Kidney tubule cell (primary cell): ENCODE results near the gene CHCHD6.
A peak's percentile ranks its signal among the peaks of the same experiment; 100 is the strongest.

Source experiments
- DNase-seq: peaks from one replicate; pipeline ENCODE4 v3.0.0-alpha.2; 2018; ENCODE audit warnings: low spot score

The CHCHD6 gene

DNA sequence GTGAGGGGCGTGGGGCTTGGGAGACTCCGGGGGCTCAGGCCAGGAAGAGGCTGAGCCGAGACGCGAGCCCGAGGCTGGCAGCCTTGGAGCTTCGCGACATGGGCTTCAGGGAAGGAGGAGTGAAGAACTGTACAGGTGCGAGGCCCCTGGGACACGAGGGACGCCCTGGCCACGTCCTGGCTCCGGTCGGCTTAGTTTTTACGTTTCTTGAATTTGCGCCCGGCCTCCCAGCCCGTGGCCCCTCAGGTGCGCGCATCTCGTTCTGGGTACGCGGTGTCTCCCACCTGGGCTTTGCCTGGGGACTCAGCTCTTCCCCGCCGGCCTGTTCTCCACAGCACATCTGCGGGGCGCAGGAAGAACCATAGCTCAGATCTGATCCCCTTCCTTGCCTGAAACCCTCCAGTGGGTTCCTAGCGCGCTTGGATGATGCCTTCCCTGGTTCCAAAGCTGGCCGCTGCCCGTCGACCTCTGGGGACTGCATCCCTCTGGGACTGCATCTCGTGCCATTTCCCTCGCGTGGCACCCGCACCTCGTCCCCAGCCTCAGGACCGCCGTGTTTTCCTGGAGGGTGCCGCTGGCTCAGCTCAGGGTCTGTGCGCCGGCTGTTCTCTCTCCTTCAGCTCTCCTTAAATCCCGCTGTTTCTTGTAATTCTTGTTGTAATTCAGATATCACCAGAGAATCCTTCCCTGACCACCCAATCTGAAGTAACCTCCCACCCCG, 614 bp downstream of the CHCHD6 start:
- DNase-seq, result peak; percentile 8

- no peak for DNase-seq
These were observed 2.6 kb downstream of the CHCHD6 start for GRCh38 chr3:126706631-126707030.

GRCh38 chr3:126711121-126711760, 7.2 kb downstream of the CHCHD6 start:
- DNase-seq, result no peak

DNA sequence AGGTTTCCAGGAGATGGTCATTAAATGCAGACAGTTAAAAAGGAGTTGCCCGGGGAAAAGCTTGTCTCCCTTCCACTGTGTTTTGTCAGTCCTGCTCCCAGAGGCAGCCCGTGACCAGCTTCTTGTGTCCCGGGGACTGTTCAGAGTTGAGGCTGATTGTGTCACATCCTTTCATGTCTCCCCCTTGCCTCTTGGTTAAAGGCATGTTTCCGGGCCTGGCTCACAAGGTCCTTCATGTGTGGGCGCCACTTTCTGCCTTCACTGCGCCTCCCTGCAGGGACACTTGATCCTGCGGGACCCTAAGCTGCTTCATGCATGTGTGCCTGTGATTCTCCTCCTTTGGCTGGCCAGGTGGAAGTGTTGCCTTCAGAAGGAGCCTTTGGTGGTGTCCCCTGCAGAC, 9.2 kb downstream of the CHCHD6 start:
- DNase-seq, result no peak

DNA sequence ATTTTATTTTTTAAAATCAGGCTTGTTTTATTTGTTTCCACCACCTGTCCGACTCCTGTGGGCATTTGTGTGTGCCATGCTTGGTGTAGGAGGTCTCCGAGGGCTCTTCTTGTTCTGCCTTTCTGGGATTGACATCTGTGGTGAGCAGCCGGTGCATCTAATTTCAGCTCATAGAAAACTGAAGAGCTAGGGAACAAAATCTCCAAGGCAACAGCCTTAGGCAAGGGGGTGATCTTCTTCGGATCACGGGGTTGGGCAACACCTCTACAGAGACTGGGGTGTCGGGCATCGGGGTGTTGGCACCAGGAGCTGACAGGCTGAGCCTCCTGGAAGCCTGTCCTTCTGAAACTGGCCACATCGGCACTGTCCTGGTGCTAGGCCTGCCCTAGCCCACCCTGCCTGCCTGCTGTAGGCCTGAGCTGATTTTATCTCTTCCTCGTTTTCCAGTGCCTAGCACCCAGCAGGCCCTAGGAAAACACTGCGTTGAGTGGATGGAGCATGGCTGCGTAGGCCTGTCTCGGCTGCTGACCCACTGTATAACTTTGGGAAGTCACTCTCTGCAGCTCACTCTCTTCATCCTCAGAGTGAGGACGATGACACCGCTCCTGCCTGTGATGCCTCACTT, 10.3 kb downstream of the CHCHD6 start:
- DNase-seq, result no peak

DNA sequence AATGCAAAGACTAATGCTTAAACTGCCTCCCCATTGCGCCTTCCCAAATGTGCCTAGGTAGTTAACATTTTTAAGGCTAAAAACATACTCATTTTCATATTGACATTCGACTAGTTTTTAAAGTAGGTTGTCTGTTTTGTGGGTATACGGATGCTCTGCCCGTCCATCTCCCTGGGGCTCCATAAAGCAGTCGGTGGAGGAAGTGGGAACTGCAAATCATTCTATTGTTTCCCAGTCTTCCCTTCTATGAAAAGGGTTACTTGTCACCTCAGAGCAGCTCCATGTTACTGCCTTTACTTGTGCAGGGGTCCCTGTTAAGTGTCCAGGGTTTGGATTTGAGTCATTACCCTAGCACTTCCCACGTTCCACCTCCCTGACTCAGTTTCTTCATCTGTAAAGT, 10.9 kb downstream of the CHCHD6 start:
- no peak for DNase-seq

GRCh38 chr3:126715432-126715831, 11.4 kb downstream of the CHCHD6 start:
- no peak for DNase-seq

DNA sequence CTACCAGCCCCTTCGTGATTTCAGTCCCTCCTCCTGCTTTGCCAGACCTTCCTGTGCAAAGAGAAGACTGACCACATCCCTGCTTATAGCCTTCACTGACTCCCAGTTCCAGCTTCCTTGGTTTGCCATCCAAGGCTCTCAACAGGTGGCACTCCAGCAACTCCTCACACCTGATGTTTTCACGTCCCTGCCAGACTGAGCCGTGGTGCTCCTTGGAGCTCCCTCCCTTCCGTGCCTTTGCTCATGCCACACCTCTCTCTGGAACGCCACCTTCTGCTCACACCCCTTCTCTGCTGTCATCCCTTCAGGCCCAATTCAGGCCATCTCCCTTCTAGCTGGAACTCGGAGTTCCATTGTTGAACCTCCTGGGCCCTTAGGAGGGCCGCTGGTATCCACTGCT, 12.0 kb downstream of the CHCHD6 start:
- no peak for DNase-seq

DNA sequence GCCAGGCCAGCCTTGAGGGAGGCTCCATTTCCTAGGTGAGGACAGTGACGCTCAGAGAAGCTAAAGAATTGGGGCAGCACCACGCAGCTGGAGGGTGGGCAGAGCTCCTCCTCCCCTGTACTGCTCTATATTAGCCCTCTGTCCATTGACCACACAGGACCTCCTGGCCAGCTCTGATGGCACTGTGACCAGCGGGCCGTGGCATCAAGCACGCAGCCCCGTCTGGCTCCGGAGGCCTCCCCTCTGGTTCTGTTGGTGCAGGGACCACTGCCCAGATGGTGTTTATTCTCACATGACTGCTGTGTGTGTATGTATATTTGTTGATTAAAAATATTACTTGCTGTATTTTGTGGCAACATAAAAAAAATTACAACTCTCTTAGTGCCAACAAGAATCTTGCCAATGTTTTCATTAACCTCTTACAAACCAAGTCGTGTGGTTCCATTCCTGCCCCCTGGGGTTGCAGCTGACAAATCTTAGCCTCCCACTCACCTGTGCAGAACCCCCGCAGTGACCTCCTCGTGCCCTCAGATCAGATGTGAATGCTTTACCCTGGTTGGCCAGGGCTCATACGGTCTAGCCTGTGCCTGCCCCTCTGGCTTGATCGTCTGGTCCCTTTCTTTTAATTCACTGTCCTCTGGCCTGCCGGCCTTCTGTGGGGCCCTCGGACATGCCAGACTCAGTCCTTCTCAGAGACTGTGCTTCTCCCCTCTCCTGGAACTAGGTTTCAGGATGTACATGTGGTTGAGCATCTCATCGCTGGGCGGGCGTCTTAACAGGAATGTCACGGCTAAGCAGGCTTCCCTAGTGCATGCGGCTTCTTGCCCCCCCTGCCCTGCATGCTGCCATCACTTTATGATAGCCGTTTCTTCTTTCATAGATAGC, 14.8 kb downstream of the CHCHD6 start:
- DNase-seq, result no peak

DNA sequence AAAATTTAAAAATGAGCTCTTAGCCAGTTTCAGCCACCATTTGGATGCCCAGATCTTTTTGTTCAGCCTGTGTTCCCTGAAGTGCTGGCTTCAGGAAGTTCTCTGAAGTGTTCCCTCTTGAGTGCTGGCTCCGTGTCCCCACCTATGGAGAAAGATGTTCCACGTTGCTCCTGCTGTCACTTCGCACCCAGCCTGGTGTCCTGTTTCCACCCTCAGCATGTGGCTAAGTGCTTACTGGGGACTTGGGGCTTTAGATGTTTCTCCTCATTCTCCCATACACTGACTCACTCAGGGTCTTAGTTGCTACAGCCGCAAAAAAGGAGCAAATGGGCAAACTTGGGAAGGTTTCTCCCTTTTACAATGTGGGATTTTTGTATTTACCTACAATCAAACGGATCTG, 16.6 kb downstream of the CHCHD6 start:
- DNase-seq, result no peak

DNA sequence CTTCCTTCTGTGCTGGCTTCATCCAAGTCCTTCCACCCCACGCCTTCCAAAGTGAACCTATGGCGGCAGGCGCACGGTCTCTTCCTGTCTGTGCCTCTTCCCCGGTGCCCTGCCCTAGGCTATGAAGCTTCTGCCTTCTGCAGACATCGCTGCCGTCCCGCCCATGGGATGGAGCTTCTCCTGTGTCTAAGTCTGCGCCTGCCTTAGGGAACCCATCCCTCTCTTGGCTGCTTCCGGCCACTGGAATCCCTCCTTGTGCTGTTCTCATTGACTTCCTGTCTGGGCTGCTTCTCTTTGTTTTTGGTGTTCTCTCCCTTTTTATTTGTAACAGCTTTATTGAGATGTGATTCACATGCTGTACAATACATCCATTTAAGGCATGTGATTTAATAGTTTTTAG, 17.2 kb downstream of the CHCHD6 start:
- no peak for DNase-seq

GRCh38 chr3:126723237-126723636, 19.2 kb downstream of the CHCHD6 start:
- DNase-seq, result no peak

GRCh38 chr3:126723801-126724200, 19.8 kb downstream of the CHCHD6 start:
- DNase-seq, result no peak

DNA sequence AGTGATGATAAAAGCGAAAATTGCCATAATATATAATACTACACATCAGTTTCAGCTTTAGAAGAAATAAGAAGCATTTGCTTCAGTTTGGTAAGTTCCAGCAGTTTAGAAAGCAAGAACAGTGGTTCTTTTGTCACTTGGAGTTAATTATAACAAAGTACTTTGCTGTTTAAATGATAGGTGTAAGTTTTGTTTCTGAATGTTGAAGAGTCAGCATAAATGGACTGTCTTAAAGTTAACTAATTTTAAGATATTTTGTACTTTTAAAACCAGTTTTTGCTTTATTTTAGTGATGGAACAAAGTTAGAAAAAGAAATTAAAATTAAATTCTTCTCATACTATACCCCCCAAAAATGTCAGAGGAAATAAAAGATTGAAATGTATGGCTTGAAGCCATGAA, 24.6 kb downstream of the CHCHD6 start:
- DNase-seq, result no peak

DNA sequence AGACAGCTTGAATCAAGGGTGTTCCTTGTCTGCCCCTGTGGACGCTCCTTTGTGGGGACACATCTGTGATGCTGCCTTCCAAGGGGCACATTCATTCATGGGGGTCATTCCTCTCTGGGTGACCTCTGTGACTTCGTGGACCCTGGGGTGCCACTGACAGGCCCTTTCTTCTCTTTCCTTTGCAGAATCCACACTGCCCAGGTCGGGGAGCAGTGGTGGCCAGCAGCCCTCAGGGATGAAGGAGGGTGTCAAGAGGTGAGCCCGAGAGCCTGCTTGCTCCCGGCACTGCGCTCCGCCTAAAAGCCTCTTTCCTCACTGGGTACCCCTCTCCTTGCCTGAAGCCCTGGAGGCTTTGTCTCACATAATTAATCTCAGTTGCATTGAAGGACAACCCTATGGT, 26.3 kb downstream of the CHCHD6 start:
- no peak for DNase-seq

DNA sequence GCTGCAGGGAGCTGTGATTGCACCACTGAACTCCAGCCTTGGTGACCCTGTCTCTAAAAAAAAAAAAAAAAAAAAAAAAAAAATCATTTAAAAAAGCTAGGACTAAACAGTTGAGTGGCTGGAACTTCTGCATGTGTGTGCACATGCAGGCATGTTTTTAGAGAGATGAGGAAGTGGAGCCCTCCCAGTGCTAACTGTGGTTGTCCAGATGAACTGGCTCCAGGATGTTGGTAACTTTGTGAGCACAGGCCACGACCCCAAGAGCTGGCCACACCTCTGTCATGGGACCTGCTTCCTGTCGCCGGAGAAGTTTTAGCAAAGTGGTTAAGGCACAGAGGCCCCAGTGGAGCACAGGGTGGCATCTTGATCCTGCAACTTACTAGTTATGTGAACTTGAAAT, 27.0 kb downstream of the CHCHD6 start:
- no peak for DNase-seq

DNA sequence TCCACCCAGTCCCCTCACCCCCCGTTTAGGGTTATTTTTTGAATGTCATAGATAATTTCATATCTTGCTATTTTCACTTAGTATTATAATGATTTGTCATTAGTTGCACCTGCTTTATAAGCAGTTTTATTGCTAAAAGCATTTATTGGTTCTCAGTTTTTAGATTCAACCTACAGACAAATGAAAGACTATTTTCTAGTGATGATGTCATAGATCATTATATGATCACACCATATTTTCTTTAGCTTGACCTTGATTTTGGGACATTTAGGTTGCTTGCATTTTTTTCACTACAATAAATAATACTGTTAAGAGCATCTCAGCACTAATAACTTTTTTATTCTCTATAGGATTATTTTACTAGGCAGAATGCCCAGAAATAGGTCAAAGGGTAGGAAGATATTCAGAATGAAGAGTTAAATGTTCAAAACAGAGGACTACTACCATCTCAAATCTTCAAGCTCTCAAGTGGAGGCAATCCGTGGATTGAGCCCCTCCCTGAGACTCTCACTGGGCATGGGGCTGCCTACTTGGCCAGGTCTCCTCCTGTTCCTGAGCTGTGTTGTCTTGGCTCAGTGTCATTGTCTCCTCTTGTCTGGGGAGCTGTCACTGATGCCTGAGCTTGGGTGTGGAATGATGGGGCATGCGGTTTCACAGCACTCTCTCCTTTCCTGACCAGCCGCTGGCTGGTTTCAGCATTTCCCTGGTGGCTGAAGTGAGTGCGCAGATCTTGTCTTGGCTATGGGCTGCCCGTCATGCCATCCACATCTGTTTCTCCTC, 28.4 kb downstream of the CHCHD6 start:
- no peak for DNase-seq

DNA sequence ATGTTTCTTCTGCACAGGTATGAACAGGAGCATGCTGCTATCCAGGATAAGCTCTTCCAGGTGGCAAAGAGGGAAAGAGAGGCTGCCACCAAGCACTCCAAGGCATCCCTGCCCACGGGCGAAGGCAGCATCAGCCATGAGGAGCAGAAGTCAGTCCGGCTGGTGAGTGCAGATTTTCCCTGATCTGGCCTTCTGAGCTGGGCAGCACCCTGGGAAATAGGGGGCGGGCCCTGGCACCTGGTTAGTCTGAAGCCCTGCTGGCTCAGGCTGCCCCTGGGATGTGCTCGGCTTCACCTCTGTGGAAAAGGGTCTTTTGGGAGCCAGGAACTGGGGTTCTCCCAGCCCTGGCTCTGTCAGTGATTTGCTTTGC, 29.0 kb downstream of the CHCHD6 start:
- no peak for DNase-seq

DNA sequence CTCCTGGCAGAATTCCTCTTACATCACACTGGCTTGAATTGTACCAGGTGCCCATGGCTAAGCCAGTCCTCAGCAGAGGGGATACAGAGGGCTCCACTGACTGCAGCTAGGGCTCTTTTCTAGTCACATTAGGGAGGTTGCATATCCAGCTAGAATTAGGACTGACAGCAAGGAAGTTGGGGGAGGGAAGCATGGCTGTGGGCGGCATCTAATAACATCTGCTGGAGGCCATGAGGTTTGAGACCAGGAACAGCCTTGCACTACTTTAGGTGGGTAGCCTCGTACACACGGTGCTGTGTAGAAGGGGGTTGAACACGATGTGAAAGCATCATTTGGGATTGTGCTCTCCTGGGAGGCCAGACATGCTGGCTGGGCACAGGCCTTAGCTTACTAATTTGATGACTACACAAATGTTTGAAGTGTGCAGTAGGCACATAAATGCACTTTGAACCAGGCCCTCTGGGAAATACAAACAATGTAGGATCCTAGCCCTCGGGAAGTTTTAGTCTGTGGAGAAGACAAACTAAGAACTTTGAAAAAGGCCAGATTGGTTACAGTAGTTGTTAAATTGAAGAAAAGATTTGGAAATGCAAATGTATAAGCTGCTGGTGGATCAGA, 30.2 kb downstream of the CHCHD6 start:
- no peak for DNase-seq

GRCh38 chr3:126737527-126737926, 33.5 kb downstream of the CHCHD6 start:
- DNase-seq, result no peak

DNA sequence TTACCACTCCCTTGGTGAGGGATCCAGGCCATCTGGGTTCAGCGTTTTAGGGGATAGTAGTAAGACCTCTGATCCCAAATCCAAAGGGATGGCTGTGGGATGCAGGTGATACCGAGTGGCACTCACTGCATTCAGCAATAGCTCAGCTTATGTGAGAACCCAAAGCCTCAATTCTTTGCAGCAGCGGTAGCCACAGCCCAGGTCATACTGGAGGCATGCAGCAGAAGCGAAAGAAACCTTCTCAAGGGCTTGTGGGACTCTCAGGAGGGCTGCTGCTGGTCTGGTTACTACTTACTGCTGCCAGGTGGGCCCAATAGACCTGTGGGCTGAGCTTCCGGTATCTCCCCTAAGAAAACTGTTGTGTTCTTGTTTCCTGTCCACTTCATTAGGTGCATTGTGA, 38.0 kb downstream of the CHCHD6 start:
- DNase-seq, result no peak
